Measurements from ENCODE around the gene CRBN. TPM values are rescaled to one million over a fixed set of nuclear protein-coding genes. Genes with fewer than 3 reads are reported as not detected.

CRBN gene
- total and polyA plus RNA-seq, 2 of the 13 experiments (the other 11 are each of a cell fraction or from before 2014, with no cell fraction given) = 30.8 to 36.1 TPM

DNA sequence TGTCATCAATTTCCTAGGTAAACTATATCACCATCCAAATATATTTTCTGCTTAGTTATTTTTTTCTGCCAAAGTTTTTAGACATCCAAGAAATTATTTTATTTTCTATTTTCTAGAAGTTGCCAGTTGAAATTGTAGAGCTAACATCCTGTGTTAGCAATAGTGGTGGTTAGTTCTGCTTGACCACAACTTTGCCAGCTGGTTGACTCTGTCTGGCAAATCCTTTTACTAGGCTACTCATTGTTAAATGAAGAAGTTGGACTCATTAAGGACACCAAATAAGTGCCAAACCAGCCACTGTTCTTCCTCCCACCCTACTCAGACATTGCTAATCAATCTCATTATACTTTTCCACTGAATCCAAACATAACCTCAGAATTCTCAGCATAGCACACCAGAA lies 15.4 kb upstream of the CRBN start (continued):
- TF ChIP-seq BCL3 (CRISPR knock-in tag; IDR thresholded peaks at IDR 0.05) (no peak), PLRG1 (conservative IDR thresholded peaks at IDR 0.05) (no peak)

GRCh38 chr3:3192286-3192675 lies 12.8 kb upstream of the CRBN start:
- no peak overlapping the region for H3K4me2 ChIP-seq (ENCODE audit: low read depth, low read length)
- ChIA-PET CTCF (ENCODE audit: low intra/inter-chr PET ratio, low total read pairs) (no interaction called here), POLR2A (no interaction called here)
- BruUV-seq (replicated peaks) = no TSS peak
- TF ChIP-seq CBX1 (IDR thresholded peaks at IDR 0.05; ENCODE audit: low read depth) (no peak), SOX5 (CRISPR knock-in tag; IDR thresholded peaks at IDR 0.05; ENCODE audit: borderline replicate concordance) (no peak), BCL3 (CRISPR knock-in tag; IDR thresholded peaks at IDR 0.05) (no peak), ZNF460 (CRISPR knock-in tag; IDR thresholded peaks at IDR 0.05; ENCODE audit: borderline replicate concordance) (no peak), FOSL2 (CRISPR knock-in tag; IDR thresholded peaks at IDR 0.05) (no peak), THRA (CRISPR knock-in tag; IDR thresholded peaks at IDR 0.05; ENCODE audit: borderline replicate concordance) (no peak), ZNF20 (CRISPR knock-in tag; IDR thresholded peaks at IDR 0.05) (no peak), ATRX (CRISPR knock-in tag; IDR thresholded peaks at IDR 0.05; ENCODE audit: borderline replicate concordance) (no peak), EHMT2 (IDR thresholded peaks at IDR 0.05; ENCODE audit: borderline replicate concordance, low read depth, low read length) (no peak)
- TF ChIP-seq, protein P1, sequence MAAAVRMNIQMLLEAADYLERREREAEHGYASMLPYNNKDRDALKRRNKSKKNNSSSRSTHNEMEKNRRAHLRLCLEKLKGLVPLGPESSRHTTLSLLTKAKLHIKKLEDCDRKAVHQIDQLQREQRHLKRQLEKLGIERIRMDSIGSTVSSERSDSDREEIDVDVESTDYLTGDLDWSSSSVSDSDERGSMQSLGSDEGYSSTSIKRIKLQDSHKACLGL (CRISPR knock-in tag; IDR thresholded peaks at IDR 0.05) = no peak
- in situ Hi-C loops (cut with HindIII; ENCODE audit: extremely low pct_ligation_motif_present, low pct_unique_long_range_greater_than_20kb) = no loop called here
- intact Hi-C loops (cut with micrococcal nuclease; ENCODE audit: unreplicated experiment) = no loop called here
- H3K9ac ChIP-seq (ENCODE audit: insufficient read depth, low read depth, low read length) = no peak overlapping the region
- FAIRE-seq (no peak), ATAC-seq (no peak), DNase-seq (ENCODE audit: low spot score) (no peak)
- no peaks in the 10 kb centered on the region; a peak in 1 of 5 replicates for H3K27me3 ChIP-seq (ENCODE audit: control insufficient read depth in 1 of 2, insufficient read depth in 2 of 2, low read length in 2 of 2)
- H2AFZ ChIP-seq (ENCODE audit: low read length) = no peak overlapping the region
- no peaks in the 10 kb centered on the region for H3K4me1 ChIP-seq (ENCODE audit: insufficient read depth, low read length)
- no peaks in the 10 kb centered on the region for H3K79me2 ChIP-seq (ENCODE audit: insufficient read depth, low read length)
- H3K36me3 ChIP-seq (replicated peaks in 1 of 2; ENCODE audit: control insufficient read depth in 1 of 2, insufficient read depth in 2 of 2, low read length in 2 of 2) = no peaks in the 10 kb centered on the region
- H3K9me3 ChIP-seq (ENCODE audit: low read length) = no peaks in the 10 kb centered on the region
- no peak overlapping the region for H3K4me3 ChIP-seq (replicated peaks in 1 of 3; ENCODE audit: insufficient read depth in 1 of 3, low read depth in 2 of 3, low read length in 3 of 3)
- no peaks in the 10 kb centered on the region for H4K20me1 ChIP-seq (ENCODE audit: insufficient read depth, low read length)
- whole genome bisulfite sequencing (ENCODE audit: low lambda C conversion rate) = 0% methylated on average over 2 of the region's 2 CpGs
- no peak overlapping the region for H3K27ac ChIP-seq (ENCODE audit: extremely low read length, insufficient read depth, low read length)

All from HepG2 (cell line).